GM19452 (cell line): ENCODE data around the gene CCDC47.

Experiments
- ATAC-seq: cut with Tn5 transposase; IDR thresholded peaks from one replicate; pipeline ENCODE4 v1.9.1; 2021; ENCODE audit not compliant: unreplicated experiment

The CCDC47 gene

GRCh38 chr17:63785556-63785955 is 12.2 kb upstream of the CCDC47 start:
- no peak for ATAC-seq

DNA sequence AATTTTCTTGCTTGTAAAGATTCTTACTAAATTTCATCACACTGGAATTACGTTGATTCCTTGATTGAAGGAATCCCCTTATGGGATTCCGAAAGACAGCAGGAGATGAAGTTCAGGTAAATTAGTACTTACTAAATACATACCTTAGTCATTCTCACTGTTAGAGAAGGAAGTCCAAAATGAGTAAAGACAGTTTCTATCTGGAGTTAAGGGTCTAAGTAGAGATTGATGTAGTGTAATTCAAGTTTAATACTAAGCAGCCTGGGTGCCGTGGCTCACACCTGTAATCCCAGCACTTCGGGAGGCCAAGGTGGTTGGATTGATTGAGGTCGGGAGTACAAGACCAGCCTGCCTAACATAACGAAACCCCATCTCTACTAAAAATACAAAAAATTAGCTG is 10.1 kb upstream of the CCDC47 start:
- no peak for ATAC-seq

- ATAC-seq = no peak
Observed at GRCh38 chr17:63780928-63781327, 7.5 kb upstream of the CCDC47 start.

DNA sequence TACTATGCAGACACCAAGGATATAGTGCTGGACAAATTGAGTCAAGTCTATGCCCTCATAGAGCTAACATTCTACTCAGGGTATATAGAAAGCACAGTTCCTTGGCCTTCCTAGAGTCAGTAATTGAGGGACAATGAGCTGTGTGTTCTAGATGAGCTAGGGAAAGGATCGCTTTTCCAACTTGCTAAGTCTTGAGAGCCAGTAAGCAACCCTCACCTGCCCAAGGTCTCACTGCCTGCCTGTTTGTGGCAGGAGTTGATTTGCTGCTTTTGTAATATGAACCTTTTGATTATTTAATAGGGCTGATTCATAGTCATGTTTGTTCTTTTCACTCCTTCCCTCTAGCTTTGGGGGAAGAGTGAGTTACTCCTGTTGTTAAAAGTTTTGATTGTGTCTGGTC is 7.1 kb upstream of the CCDC47 start:
- no peak for ATAC-seq

DNA sequence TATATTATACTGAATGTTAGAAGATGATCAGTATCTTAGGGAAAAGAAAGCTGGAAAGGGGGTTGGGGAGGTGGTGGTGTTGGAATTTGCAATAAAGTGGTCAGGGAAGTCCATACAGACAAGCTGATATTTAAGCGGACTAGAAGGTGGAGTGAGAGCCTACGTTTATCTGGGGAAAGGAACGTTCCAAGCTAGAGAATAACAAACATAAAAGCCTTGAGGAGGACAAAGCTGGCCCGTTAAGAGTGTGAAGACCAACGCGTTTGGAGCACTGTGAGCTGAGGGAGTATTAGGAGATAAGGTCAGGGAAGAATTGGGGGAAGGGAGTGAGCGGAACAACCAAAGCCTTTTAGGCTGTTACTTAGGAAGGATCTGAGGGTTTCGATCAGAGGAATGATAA is 2.0 kb upstream of the CCDC47 start:
- ATAC-seq = no peak

DNA sequence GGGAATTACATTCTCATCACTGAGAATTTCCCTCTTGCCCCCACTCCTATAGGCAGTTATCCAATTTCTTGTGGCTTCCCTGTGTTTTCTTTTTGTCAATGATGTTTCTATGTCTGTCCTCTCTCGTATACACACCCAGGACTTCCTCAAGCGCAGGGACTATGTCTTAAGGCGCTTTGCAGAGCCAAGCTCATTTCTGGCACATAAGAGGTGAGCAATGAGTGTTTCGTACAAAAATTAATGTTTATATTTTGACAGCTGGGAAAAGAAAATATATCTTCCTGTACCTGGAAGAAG is 1.5 kb upstream of the CCDC47 start:
- ATAC-seq = no peak

DNA sequence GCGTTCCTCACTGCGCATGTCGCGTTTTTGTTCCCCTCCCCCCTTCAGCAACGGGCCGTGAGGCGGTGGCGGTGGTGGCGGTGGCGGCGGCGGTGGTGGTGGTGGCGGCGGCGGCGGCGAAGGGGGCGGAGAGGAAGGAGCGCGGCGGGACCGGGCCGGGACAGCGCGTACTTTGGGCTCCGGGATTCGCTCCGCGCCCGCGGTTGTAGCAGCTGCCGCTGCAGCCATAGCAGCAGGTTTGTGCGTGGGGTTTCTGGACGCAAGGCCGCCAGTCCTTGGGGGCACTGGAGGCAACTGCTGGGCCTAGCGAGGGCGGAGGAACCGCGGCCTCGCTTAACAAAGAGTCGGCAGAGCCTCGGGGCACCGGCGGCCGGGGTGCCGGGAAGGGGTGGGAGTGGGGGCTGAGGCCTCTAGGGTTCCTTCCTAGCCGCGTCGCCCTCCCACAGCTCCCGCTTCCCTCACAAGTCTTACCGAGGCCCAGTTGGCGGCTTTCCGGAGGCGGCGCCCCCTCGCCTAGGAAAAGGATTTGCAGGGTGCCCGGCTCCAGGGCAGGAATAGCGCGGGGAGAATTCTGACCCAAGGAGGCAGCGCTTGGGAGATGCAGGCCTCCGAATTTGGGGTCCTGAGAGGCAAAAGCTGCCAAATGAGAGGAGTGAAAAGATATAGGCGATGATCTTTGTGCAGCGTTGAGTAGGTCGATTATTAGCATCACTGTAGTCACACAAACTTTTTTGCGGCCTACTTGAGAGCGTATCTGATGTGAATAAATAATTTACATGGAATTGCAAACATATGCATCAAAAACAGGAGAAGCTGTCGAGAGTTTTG is 958 bp upstream of the CCDC47 start, which contains the start of gene DDX42:
DDX42 (plus strand) TSS at position 30 of the 828 bp plus-strand sequence. CDS start 12,880 bp downstream, outside the sequence.
- ATAC-seq = peak; percentile 3

- ATAC-seq = no peak
Observed at GRCh38 chr17:63772801-63773271, 561 bp downstream of the CCDC47 start.

- no peak for ATAC-seq
Observed at GRCh38 chr17:63768433-63768832, 5.0 kb downstream of the CCDC47 start.

DNA sequence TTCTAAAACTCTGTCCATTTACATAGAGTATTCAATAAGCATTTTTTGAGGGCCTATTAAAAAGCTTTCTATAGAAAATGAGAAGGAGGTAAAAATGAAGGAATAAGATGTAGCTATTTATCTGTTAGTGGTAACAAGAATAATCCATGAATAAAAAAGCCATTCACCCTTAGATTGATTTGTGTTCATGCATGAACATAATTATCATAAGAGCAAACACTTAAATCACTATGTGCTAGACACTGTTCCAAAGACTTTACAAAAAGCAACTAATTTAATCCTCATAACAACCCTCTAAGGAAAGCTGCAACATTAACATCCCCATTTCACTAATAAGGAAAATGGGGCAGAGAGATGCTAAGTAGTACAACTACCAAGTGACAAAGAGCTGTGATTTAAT is 6.6 kb downstream of the CCDC47 start:
- ATAC-seq = no peak

DNA sequence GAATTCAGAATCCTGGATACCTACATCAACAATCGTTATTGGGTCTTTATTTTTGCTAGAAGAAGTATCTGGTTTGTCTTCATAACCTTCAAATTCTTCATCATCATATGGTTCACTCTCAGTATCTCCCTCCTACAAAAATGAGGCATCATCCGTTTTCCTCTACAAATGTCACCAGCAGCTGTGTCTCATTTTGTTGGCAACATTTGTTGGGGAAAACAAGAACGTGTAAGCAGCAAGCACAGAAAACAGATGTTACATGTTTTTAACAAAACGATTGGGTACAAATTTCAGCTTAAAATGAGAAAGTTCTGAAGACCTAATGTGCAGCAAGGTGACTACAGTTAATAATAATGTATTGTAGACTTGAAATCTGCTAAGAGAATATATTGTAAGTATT is 8.7 kb downstream of the CCDC47 start:
- no peak for ATAC-seq

GRCh38 chr17:63762161-63763078 is 11.0 kb downstream of the CCDC47 start:
- ATAC-seq = no peak

DNA sequence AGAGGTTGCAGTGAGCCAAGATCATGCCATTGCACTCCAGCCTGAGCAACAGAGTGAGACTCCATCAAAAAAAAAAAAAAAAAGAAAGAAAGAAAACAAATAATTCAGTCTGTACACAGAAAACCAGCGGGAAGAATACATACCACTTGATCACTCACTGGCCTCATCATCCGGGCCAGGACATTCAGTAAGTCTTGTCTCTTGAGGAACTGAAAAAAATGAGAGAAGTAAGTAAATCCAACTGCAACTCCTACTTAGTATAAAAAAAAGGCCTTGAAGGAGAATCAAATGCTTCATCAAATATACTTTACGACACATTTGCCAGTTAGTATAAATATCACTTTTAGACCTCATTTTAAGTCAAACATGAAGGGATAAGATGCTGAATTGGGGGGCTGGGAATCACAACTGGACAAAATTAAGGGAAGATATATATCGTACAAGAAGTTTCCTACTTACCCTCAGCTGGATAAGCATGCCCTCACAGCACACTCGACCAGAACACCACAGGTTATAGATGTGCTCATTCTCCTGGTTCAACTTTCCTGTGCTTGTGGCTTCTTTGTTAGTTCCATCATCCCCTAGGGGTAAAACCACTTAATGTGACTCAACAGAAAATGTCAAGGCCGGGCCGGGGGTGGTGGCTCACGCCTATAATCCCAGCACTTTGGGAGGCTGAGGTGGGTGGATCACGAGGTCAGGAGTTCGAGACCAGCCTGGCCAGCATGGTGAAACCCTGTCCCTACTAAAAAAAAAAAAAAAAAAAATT is 12.4 kb downstream of the CCDC47 start:
- no peak for ATAC-seq

GRCh38 chr17:63758428-63758827 is 15.0 kb downstream of the CCDC47 start:
- no peak for ATAC-seq

GRCh38 chr17:63754046-63754445 is 19.4 kb downstream of the CCDC47 start:
- ATAC-seq = no peak

DNA sequence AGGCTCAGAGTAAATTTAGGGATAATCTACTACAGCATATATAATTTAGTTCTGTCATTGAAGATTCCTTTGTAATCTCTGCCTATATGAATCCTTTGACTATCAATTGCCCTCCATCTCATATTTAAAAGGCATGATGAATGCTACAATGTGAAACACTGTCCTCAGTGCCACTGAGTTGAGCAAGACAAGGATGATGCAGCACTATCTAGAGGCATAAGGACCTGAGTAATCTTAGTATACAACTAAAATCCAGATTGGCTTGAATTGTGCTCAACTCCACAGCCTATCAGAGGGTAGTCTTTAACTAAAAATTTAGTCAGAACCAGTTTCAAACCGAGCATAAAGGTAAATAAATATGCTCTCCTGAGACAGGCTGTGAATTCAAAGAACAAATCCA is 20.2 kb downstream of the CCDC47 start:
- no peak for ATAC-seq

DNA sequence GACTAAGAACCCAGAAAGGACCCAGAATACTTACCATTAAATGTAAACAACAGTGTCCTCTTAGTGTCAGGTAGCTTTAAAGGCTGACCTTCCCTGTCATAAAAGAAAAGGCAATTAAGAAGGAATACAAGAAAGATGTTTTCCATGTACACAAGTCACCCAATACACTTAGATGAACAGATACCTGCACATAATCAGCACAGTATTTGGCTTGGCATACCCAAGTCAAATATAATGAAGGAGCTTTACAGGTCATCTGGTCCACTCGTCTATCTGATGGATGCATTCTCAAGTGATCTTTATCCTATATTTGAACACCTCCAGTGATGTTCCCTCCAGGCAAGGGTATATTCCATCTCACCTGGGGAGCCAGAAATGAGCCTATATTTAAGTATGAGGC is 20.7 kb downstream of the CCDC47 start:
- no peak for ATAC-seq

- no peak for ATAC-seq
Observed at GRCh38 chr17:63751806-63752205, 21.6 kb downstream of the CCDC47 start.

DNA sequence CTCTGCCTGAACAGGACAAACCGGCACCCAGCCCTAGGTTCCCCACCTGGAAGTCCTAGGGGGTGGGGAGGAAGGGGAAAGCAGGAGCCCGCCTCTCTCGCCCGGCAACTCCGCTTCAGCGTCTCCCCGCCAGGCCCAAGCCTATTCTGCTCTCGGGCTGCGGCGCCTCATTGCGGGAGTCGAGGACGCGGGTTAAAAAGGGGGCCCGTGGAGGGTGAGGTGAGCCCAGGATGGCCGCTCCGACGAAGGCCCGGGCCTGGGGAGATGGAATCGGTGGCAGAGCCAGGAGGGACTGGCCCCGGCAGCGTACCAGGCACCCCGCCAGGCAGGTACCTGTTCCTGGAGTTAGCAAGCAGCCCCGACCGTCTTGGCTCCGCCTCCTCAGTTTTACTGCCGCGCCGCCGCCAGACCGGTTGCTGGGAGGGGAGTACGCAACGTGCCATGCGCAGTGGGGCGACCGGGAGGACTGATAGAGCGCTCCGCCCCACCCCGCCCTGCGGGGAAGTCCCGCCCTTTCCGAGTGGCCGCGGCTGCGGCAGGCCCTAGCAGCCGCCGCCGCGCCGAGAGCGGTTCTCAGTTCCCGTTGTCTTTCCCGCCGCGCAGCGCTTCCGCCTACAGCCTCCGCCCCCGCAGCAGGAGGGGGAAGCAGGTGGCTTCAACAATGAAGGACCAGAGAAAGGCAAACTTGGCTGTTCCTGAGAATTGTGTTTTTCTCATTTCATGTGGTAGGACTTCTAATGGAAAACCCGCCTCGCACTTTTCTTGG is 31.8 kb downstream of the CCDC47 start, which contains the start of gene STRADA:
STRADA (minus strand) TSS at position 392 of the 766 bp plus-strand sequence. CDS start 13,430 bp downstream, outside the sequence.
- peak; percentile 90 for ATAC-seq

- peak; percentile 12 for ATAC-seq
Observed at GRCh38 chr17:63741143-63741407, 32.3 kb downstream of the CCDC47 start.
